Measurements from ENCODE around the gene RHBDL1. TPM values are rescaled to one million over a fixed set of nuclear protein-coding genes. Genes with fewer than 3 reads are reported as not detected.
A peak's percentile ranks its signal among the peaks of the same experiment; 100 is the strongest.

The RHBDL1 gene
- total and polyA plus RNA-seq, 9 of the 15 experiments (the other 6 are each of a cell fraction or from before 2014, with no cell fraction given): 0.03 to 5.6 (median 1.3) TPM; not detected in 1

DNA sequence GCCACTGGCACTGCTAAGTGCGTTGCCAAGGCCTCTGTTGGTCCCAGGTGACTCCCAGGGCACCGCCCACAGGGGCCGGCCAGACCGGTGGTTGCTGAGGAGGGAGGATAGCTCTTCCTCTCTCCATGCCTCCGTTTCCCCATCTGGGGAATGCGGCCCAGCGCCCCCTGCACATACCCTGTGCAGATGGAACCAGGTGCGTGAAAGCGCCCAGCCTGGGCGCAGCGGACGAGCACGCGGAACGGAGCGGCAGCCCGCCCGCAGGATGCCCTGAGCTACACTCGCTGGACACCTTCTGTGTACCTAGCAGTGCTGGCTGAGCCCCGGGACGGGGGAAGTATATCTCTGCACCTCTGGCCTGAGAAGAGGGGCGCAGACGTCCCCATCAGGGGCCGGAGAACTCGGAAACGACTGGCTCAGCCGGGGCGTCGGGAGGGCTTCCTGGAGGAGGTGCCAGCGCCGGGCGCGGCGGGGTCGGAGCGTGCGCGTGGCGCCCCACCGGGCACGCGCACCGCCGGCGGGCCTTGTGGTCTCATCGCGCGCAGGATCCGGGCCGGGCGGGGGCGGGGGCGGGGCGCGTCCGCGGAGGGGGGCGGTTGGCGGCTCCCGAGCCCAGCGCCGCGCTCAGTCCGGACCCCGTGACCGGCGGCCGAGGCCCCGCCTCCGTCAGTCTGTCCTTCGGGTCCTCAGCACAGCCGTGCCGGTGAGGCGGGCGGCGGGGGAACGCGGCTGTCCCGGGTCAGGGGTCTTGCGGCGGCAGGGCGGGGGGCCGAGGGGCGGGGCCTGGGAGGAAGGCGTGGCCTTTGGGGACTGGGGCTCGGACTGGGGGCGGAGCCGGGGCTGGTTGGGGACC, 51.2 kb downstream of the RHBDL1 start, which contains the start of the genes CCDC78 and HAGHL (continued):
- TF ChIP-seq, protein P1, sequence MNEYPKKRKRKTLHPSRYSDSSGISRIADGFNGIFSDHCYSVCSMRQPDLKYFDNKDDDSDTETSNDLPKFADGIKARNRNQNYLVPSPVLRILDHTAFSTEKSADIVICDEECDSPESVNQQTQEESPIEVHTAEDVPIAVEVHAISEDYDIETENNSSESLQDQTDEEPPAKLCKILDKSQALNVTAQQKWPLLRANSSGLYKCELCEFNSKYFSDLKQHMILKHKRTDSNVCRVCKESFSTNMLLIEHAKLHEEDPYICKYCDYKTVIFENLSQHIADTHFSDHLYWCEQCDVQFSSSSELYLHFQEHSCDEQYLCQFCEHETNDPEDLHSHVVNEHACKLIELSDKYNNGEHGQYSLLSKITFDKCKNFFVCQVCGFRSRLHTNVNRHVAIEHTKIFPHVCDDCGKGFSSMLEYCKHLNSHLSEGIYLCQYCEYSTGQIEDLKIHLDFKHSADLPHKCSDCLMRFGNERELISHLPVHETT (CRISPR knock-in tag; conservative IDR thresholded peaks at IDR 0.05 in 1 of 2, IDR thresholded peaks at IDR 0.05 in 1 of 2): peak in 1 of 2 experiments; percentile 79; a peak in 1 of 4 replicates
- no peak for TF ChIP-seq RFX1 (IDR thresholded peaks at IDR 0.05)
- no peak for TF ChIP-seq FOXK2 (conservative IDR thresholded peaks at IDR 0.05 in 1 of 2, IDR thresholded peaks at IDR 0.05 in 1 of 2; ENCODE audit: low read depth in 2 of 2)
- TF ChIP-seq SIRT6 (IDR thresholded peaks at IDR 0.05; ENCODE audit: low read depth, low read length): no peak
- no peak for TF ChIP-seq MTA2 (IDR thresholded peaks at IDR 0.05; ENCODE audit: low read depth)
- TF ChIP-seq TOE1 (IDR thresholded peaks at IDR 0.05; ENCODE audit: borderline replicate concordance): no peak
- TF ChIP-seq TOE1 (CRISPR knock-in tag; IDR thresholded peaks at IDR 0.05; ENCODE audit: borderline replicate concordance, low read depth): no peak
- peak in 1 of 2 experiments; percentile 21; a peak in 1 of 4 replicates for TF ChIP-seq SIN3A (IDR thresholded peaks at IDR 0.05; ENCODE audit: borderline replicate concordance in 2 of 2, control insufficient read depth in 1 of 2, low read depth in 2 of 2, low read length in 2 of 2)
- TF ChIP-seq, protein P2, sequence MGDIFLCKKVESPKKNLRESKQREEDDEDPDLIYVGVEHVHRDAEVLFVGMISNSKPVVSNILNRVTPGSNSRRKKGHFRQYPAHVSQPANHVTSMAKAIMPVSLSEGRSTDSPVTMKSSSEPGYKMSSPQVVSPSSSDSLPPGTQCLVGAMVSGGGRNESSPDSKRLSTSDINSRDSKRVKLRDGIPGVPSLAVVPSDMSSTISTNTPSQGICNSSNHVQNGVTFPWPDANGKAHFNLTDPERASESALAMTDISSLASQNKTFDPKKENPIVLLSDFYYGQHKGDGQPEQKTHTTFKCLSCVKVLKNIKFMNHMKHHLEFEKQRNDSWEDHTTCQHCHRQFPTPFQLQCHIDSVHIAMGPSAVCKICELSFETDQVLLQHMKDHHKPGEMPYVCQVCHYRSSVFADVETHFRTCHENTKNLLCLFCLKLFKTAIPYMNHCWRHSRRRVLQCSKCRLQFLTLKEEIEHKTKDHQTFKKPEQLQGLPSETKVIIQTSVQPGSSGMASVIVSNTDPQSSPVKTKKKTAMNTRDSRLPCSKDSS (IDR thresholded peaks at IDR 0.05; ENCODE audit: low read depth, partially characterized antibody): no peak
- TF ChIP-seq ZBTB8A (IDR thresholded peaks at IDR 0.05; ENCODE audit: partially characterized antibody): no peak
- no peak for TF ChIP-seq TAF7 (tag; IDR thresholded peaks at IDR 0.05)
- no peak for TF ChIP-seq BDP1 (IDR thresholded peaks at IDR 0.05; ENCODE audit: insufficient read depth, insufficient read length)
- TF ChIP-seq, protein P3, sequence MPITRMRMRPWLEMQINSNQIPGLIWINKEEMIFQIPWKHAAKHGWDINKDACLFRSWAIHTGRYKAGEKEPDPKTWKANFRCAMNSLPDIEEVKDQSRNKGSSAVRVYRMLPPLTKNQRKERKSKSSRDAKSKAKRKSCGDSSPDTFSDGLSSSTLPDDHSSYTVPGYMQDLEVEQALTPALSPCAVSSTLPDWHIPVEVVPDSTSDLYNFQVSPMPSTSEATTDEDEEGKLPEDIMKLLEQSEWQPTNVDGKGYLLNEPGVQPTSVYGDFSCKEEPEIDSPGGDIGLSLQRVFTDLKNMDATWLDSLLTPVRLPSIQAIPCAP (CRISPR knock-in tag; IDR thresholded peaks at IDR 0.05; ENCODE audit: borderline replicate concordance): no peak
- TF ChIP-seq DPF2 (IDR thresholded peaks at IDR 0.05): no peak
- TF ChIP-seq, protein P4, sequence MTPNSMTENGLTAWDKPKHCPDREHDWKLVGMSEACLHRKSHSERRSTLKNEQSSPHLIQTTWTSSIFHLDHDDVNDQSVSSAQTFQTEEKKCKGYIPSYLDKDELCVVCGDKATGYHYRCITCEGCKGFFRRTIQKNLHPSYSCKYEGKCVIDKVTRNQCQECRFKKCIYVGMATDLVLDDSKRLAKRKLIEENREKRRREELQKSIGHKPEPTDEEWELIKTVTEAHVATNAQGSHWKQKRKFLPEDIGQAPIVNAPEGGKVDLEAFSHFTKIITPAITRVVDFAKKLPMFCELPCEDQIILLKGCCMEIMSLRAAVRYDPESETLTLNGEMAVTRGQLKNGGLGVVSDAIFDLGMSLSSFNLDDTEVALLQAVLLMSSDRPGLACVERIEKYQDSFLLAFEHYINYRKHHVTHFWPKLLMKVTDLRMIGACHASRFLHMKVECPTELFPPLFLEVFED (CRISPR knock-in tag; conservative IDR thresholded peaks at IDR 0.05): no peak
- TF ChIP-seq POLR2H (tag; IDR thresholded peaks at IDR 0.05; ENCODE audit: low read depth): no peak
- no peak for TF ChIP-seq CBX2 (IDR thresholded peaks at IDR 0.05; ENCODE audit: insufficient read depth, low read length, poor library complexity, severe bottlenecking)
- TF ChIP-seq, protein P5, sequence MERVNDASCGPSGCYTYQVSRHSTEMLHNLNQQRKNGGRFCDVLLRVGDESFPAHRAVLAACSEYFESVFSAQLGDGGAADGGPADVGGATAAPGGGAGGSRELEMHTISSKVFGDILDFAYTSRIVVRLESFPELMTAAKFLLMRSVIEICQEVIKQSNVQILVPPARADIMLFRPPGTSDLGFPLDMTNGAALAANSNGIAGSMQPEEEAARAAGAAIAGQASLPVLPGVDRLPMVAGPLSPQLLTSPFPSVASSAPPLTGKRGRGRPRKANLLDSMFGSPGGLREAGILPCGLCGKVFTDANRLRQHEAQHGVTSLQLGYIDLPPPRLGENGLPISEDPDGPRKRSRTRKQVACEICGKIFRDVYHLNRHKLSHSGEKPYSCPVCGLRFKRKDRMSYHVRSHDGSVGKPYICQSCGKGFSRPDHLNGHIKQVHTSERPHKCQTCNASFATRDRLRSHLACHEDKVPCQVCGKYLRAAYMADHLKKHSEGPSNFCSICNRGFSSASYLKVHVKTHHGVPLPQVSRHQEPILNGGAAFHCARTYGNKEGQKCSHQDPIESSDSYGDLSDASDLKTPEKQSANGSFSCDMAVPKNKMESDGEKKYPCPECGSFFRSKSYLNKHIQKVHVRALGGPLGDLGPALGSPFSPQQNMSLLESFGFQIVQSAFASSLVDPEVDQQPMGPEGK (CRISPR knock-in tag; IDR thresholded peaks at IDR 0.05; ENCODE audit: borderline replicate concordance): no peak
- TF ChIP-seq SMAD2 (IDR thresholded peaks at IDR 0.05; ENCODE audit: low read depth, low read length): no peak

Measured in K562 (cell line).